IPS-15b (cell line): ENCODE data around the gene TARBP1.
A peak's percentile ranks its signal among the peaks of the same experiment; 100 is the strongest.

Experiments used
- H3K27me3 ChIP-seq: one replicate; pipeline ENCODE4 v1.6.1; 2013; ENCODE audit warnings: low read length; ENCODE audit not compliant: control insufficient read depth, insufficient read depth
- H3K36me3 ChIP-seq: one replicate; pipeline ENCODE4 v1.6.1; 2013; ENCODE audit warnings: low read length; ENCODE audit not compliant: control insufficient read depth, insufficient read depth
- H3K4me1 ChIP-seq: one replicate; pipeline ENCODE4 v1.6.1; 2013; ENCODE audit warnings: mild to moderate bottlenecking, low read length; ENCODE audit not compliant: control insufficient read depth, insufficient read depth
- H3K4me3 ChIP-seq: one replicate; pipeline ENCODE4 v1.5.1; 2013; ENCODE audit warnings: low read depth, low read length
- H3K9ac ChIP-seq: one replicate; pipeline ENCODE4 v1.6.1; 2013; ENCODE audit warnings: low read depth, mild to moderate bottlenecking, low read length
- H3K9me3 ChIP-seq: one replicate; pipeline ENCODE4 v1.6.1; 2013; ENCODE audit warnings: mild to moderate bottlenecking, low read length; ENCODE audit not compliant: control insufficient read depth, insufficient read depth

The TARBP1 gene

GRCh38 chr1:234489007-234489697 lies 10.2 kb upstream of the TARBP1 start:
- H3K4me1 ChIP-seq: no peaks in the 10 kb centered on the region
- no peaks in the 10 kb centered on the region for H3K9me3 ChIP-seq
- no peaks in the 10 kb centered on the region for H3K36me3 ChIP-seq
- H3K9ac ChIP-seq: no peak overlapping the region
- peaks cover 2% of the 10 kb centered on the region for H3K27me3 ChIP-seq
- H3K4me3 ChIP-seq: no peak overlapping the region

- Histone ChIP-seq H3K4me3 (no peak overlapping the region), H3K9me3 (no peaks in the 10 kb centered on the region), H3K4me1 (no peaks in the 10 kb centered on the region), H3K36me3 (no peaks in the 10 kb centered on the region), H3K27me3 (peaks cover 3% of the 10 kb centered on the region), H3K9ac (no peak overlapping the region)
These were observed 9.4 kb upstream of the TARBP1 start for GRCh38 chr1:234488054-234489006.

GRCh38 chr1:234486858-234487840 lies 8.2 kb upstream of the TARBP1 start:
- no peaks in the 10 kb centered on the region for H3K9me3 ChIP-seq
- H3K4me1 ChIP-seq: no peaks in the 10 kb centered on the region
- H3K36me3 ChIP-seq: no peaks in the 10 kb centered on the region
- H3K27me3 ChIP-seq: peaks cover 12% of the 10 kb centered on the region
- H3K4me3 ChIP-seq: no peak overlapping the region
- H3K9ac ChIP-seq: no peak overlapping the region

- no peaks in the 10 kb centered on the region for H3K36me3 ChIP-seq
- H3K27me3 ChIP-seq: peaks cover 19% of the 10 kb centered on the region
These were observed 6.2 kb upstream of the TARBP1 start for GRCh38 chr1:234484991-234485739.

GRCh38 chr1:234484218-234484617 lies 5.2 kb upstream of the TARBP1 start:
- no peaks in the 10 kb centered on the region for H3K36me3 ChIP-seq
- H3K9ac ChIP-seq: no peak overlapping the region
- H3K9me3 ChIP-seq: no peaks in the 10 kb centered on the region
- H3K27me3 ChIP-seq: peaks cover 23% of the 10 kb centered on the region
- H3K4me3 ChIP-seq: no peak overlapping the region
- H3K4me1 ChIP-seq: no peaks in the 10 kb centered on the region

More at GRCh38 chr1:234484991-234485739, 6.2 kb upstream of the TARBP1 start:
- H3K4me3 ChIP-seq: no peak overlapping the region
- no peak overlapping the region for H3K9ac ChIP-seq
- no peaks in the 10 kb centered on the region for H3K4me1 ChIP-seq
- H3K9me3 ChIP-seq: no peaks in the 10 kb centered on the region

GRCh38 chr1:234481771-234482170 lies 2.8 kb upstream of the TARBP1 start:
- Histone ChIP-seq H3K4me3 (no peak overlapping the region), H3K36me3 (no peaks in the 10 kb centered on the region), H3K27me3 (peaks cover 26% of the 10 kb centered on the region), H3K9me3 (no peaks in the 10 kb centered on the region), H3K9ac (no peak overlapping the region), H3K4me1 (no peaks in the 10 kb centered on the region)

GRCh38 chr1:234479866-234480265 lies 887 bp upstream of the TARBP1 start:
- H3K4me3 ChIP-seq: no peak overlapping the region
- no peaks in the 10 kb centered on the region for H3K36me3 ChIP-seq
- no peaks in the 10 kb centered on the region for H3K9me3 ChIP-seq
- H3K27me3 ChIP-seq: peaks cover 26% of the 10 kb centered on the region
- no peak overlapping the region for H3K9ac ChIP-seq
- H3K4me1 ChIP-seq: no peaks in the 10 kb centered on the region

- no peaks in the 10 kb centered on the region for H3K9me3 ChIP-seq
- H3K4me1 ChIP-seq: no peaks in the 10 kb centered on the region
- peaks cover 25% of the 10 kb centered on the region for H3K27me3 ChIP-seq
- H3K4me3 ChIP-seq: peak overlapping the region; percentile 22
- no peak overlapping the region for H3K9ac ChIP-seq
- H3K36me3 ChIP-seq: no peaks in the 10 kb centered on the region
These were observed 256 bp upstream of the TARBP1 start for GRCh38 chr1:234479310-234479559.

- H3K36me3 ChIP-seq: no peaks in the 10 kb centered on the region
- H3K4me1 ChIP-seq: no peaks in the 10 kb centered on the region
- no peak overlapping the region for H3K9ac ChIP-seq
- peak overlapping the region; percentile 53 for H3K4me3 ChIP-seq
- peaks cover 21% of the 10 kb centered on the region for H3K27me3 ChIP-seq
- no peaks in the 10 kb centered on the region for H3K9me3 ChIP-seq
These were observed 863 bp downstream of the TARBP1 start for GRCh38 chr1:234478152-234478480.

- Histone ChIP-seq H3K27me3 (peaks cover 15% of the 10 kb centered on the region), H3K36me3 (no peaks in the 10 kb centered on the region), H3K9me3 (no peaks in the 10 kb centered on the region), H3K4me1 (no peaks in the 10 kb centered on the region), H3K9ac (no peak overlapping the region), H3K4me3 (peak overlapping the region; percentile 53)
These were observed 1.4 kb downstream of the TARBP1 start for GRCh38 chr1:234477386-234478151.
